ENCODE measurements around the gene CDK8. TPM values are rescaled to one million over a fixed set of nuclear protein-coding genes. Genes with fewer than 3 reads are reported as not detected.
A peak's percentile ranks its signal among the peaks of the same experiment; 100 is the strongest.

Gene CDK8
- total RNA-seq, 1 donor from 2014 or later, result 11.3 TPM

GRCh38 chr13:26219726-26220125 is 34.2 kb upstream of the CDK8 start:
- Histone ChIP-seq H3K36me3 (peaks cover 3 to 44% of the 10 kb centered on the region in 2 donors), H3K9me3 (no peaks in the 10 kb centered on the region), H3K4me1 (peaks cover 24% of the 10 kb centered on the region), H3K27ac (no peak overlapping the region), H3K27me3 (no peaks in the 10 kb centered on the region), H3K4me3 (no peak overlapping the region)
- intact Hi-C loops (cut with DNase I), result loop anchor here (5.0 kb wide), 1 partner anchor 338 kb away; the partner anchor contains the start of gene WASF3
- TF ChIP-seq POLR2A (IDR thresholded peaks at IDR 0.05) (no peak), POLR2AphosphoS5 (IDR thresholded peaks at IDR 0.05; ENCODE audit: insufficient read depth in 1 of 2, low read depth in 1 of 2) (no peak), CTCF (IDR thresholded peaks at IDR 0.05) (no peak)
- DNase-seq (ENCODE audit: extremely low spot score in 2 of 2), result no peak

GRCh38 chr13:26220575-26220974 is 33.4 kb upstream of the CDK8 start:
- no peaks in the 10 kb centered on the region for H3K27me3 ChIP-seq
- TF ChIP-seq POLR2AphosphoS5 (IDR thresholded peaks at IDR 0.05; ENCODE audit: insufficient read depth in 1 of 2, low read depth in 1 of 2) (no peak), POLR2A (IDR thresholded peaks at IDR 0.05) (no peak), CTCF (IDR thresholded peaks at IDR 0.05) (no peak)
- no peak overlapping the region for H3K27ac ChIP-seq
- peak overlapping the region; percentile 82 to 97 for H3K4me3 ChIP-seq
- no peak for DNase-seq (ENCODE audit: extremely low spot score in 2 of 2)
- no peaks in the 10 kb centered on the region for H3K9me3 ChIP-seq
- intact Hi-C loops (cut with DNase I), result loop anchor here (5.0 kb wide), 1 partner anchor 337 kb away; the partner anchor contains the start of gene WASF3
- peaks cover 0 to 36% of the 10 kb centered on the region in 2 donors for H3K36me3 ChIP-seq
- peaks cover 24% of the 10 kb centered on the region for H3K4me1 ChIP-seq

- intact Hi-C loops (cut with DNase I), result loop anchor here (5.0 kb wide), 1 partner anchor 336 kb away; the partner anchor contains the start of gene WASF3
- peaks cover 0 to 30% of the 10 kb centered on the region in 2 donors for H3K36me3 ChIP-seq
- H3K9me3 ChIP-seq, result no peaks in the 10 kb centered on the region
- H3K4me3 ChIP-seq, result peak overlapping the region; percentile 82 to 97
- DNase-seq (ENCODE audit: extremely low spot score in 2 of 2), result no peak
- TF ChIP-seq CTCF (IDR thresholded peaks at IDR 0.05) (no peak), POLR2AphosphoS5 (IDR thresholded peaks at IDR 0.05; ENCODE audit: insufficient read depth in 1 of 2, low read depth in 1 of 2) (no peak), POLR2A (IDR thresholded peaks at IDR 0.05) (no peak)
- peak overlapping the region; percentile 91 for H3K27ac ChIP-seq
- H3K27me3 ChIP-seq, result no peaks in the 10 kb centered on the region
- peaks cover 24% of the 10 kb centered on the region for H3K4me1 ChIP-seq
Observed at GRCh38 chr13:26221399-26221720, 32.6 kb upstream of the CDK8 start.

GRCh38 chr13:26221721-26222519 is 32.0 kb upstream of the CDK8 start, which contains the start of gene RNF6:
Gene RNF6, minus strand, starts transcription at chr13:26222314. Its CDS starts 2,665 bp downstream, at chr13:26219649.
- H3K36me3 ChIP-seq, result peaks cover 0 to 24% of the 10 kb centered on the region in 2 donors
- intact Hi-C loops (cut with DNase I), result loop anchor here (5.0 kb wide), 1 partner anchor 335 kb away; the partner anchor contains the start of gene WASF3
- H3K27me3 ChIP-seq, result no peaks in the 10 kb centered on the region

More at GRCh38 chr13:26221721-26222519, 32.0 kb upstream of the CDK8 start, which contains the start of gene RNF6:
- DNase-seq (ENCODE audit: extremely low spot score in 2 of 2), result peak in 1 of 2 donors; percentile 97
- H3K27ac ChIP-seq, result peak within 1 kb of the TSS; percentile 91
- H3K4me3 ChIP-seq, result peak within 1 kb of the TSS; percentile 82 to 97
- no peaks in the 10 kb centered on the region for H3K9me3 ChIP-seq
- TF ChIP-seq POLR2AphosphoS5 (IDR thresholded peaks at IDR 0.05; ENCODE audit: insufficient read depth in 1 of 2, low read depth in 1 of 2) (peak; percentile 27 to 79), CTCF (IDR thresholded peaks at IDR 0.05) (no peak)
- H3K4me1 ChIP-seq, result peaks cover 24% of the 10 kb centered on the region

All from vagina (tissue), 2 donors.